HL-60 (cell line): ENCODE results near the gene ETNK2.

ENCODE experiments used
- DNase-seq, 2 experiments: peaks; one replicate each; pipeline ENCODE4 v3.0.0-alpha.2; 2010 to 2020; ENCODE audit warnings: low read depth in 1 of 2, low spot score in 1 of 2
- H3K27ac ChIP-seq: fragments of 250-450 bp; sonication (Bioruptor Pico); replicated peaks from 2 replicates; pipeline ENCODE4 v1.5.1; 2020; ENCODE audit warnings: mild to moderate bottlenecking, moderate library complexity
- H3K27me3 ChIP-seq: fragments of 250-450 bp; sonication (Bioruptor Pico); 2 replicates; pipeline ENCODE4 v1.5.1; 2021; ENCODE audit warnings: mild to moderate bottlenecking, moderate library complexity; ENCODE audit not compliant: insufficient read depth, poor library complexity, severe bottlenecking
- H3K4me3 ChIP-seq: replicated peaks from 2 replicates; pipeline ENCODE4 v1.5.1; 2011; ENCODE audit warnings: mild to moderate bottlenecking, control low read depth, low read length; ENCODE audit not compliant: insufficient read depth
- GABPA ChIP-seq: IDR thresholded peaks from 2 replicates; pipeline ENCODE4 v1.6.1; 2012; ENCODE audit warnings: low read depth
- POLR2AphosphoS5 ChIP-seq: IDR thresholded peaks from 2 replicates; pipeline ENCODE4 v1.6.1; 2012; ENCODE audit warnings: low read depth
- SPI1 ChIP-seq: IDR thresholded peaks from 2 replicates; pipeline ENCODE4 v1.6.1; 2012; ENCODE audit warnings: low read depth, mild to moderate bottlenecking, borderline replicate concordance
- TF ChIP-seq, protein P1 (sequence below): IDR thresholded peaks from 2 replicates; pipeline ENCODE4 v1.6.1; 2012; ENCODE audit warnings: low read depth; ENCODE audit not compliant: insufficient replicate concordance
- TF ChIP-seq, protein P2 (sequence below): IDR thresholded peaks from one replicate; pipeline ENCODE4 v1.5.1; 2011; ENCODE audit warnings: low read length, control low read depth, inconsistent platforms; ENCODE audit not compliant: insufficient read depth

The ETNK2 gene

DNA sequence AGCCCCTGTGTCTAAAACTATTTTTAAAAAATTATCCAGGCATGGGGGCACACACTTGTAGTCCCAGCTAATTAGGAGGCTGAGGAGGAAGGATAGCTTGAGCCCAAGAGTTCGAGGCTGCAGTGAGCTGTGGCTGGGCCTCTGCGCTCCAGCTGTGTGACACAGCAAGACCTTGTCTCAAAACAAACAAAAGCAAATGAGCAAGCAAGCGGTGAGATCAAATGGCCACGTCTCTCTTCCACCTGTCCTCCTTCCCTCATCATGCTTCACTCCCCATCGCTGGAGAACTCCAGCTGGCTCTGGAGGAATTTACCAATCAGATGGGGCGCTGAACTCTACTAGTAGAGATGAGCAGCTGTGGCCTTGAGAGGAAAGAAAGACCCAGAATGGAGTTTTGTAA lies 28.3 kb upstream of the ETNK2 start:
- DNase-seq = no peak
- no peak overlapping the region for H3K4me3 ChIP-seq
- no peak for TF ChIP-seq GABPA
- TF ChIP-seq, protein P1, sequence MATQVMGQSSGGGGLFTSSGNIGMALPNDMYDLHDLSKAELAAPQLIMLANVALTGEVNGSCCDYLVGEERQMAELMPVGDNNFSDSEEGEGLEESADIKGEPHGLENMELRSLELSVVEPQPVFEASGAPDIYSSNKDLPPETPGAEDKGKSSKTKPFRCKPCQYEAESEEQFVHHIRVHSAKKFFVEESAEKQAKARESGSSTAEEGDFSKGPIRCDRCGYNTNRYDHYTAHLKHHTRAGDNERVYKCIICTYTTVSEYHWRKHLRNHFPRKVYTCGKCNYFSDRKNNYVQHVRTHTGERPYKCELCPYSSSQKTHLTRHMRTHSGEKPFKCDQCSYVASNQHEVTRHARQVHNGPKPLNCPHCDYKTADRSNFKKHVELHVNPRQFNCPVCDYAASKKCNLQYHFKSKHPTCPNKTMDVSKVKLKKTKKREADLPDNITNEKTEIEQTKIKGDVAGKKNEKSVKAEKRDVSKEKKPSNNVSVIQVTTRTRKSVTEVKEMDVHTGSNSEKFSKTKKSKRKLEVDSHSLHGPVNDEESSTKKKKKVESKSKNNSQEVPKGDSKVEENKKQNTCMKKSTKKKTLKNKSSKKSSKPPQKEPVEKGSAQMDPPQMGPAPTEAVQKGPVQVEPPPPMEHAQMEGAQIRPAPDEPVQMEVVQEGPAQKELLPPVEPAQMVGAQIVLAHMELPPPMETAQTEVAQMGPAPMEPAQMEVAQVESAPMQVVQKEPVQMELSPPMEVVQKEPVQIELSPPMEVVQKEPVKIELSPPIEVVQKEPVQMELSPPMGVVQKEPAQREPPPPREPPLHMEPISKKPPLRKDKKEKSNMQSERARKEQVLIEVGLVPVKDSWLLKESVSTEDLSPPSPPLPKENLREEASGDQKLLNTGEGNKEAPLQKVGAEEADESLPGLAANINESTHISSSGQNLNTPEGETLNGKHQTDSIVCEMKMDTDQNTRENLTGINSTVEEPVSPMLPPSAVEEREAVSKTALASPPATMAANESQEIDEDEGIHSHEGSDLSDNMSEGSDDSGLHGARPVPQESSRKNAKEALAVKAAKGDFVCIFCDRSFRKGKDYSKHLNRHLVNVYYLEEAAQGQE = no peak
- no peak for TF ChIP-seq SPI1
- TF ChIP-seq POLR2AphosphoS5 = no peak
- TF ChIP-seq, protein P2, sequence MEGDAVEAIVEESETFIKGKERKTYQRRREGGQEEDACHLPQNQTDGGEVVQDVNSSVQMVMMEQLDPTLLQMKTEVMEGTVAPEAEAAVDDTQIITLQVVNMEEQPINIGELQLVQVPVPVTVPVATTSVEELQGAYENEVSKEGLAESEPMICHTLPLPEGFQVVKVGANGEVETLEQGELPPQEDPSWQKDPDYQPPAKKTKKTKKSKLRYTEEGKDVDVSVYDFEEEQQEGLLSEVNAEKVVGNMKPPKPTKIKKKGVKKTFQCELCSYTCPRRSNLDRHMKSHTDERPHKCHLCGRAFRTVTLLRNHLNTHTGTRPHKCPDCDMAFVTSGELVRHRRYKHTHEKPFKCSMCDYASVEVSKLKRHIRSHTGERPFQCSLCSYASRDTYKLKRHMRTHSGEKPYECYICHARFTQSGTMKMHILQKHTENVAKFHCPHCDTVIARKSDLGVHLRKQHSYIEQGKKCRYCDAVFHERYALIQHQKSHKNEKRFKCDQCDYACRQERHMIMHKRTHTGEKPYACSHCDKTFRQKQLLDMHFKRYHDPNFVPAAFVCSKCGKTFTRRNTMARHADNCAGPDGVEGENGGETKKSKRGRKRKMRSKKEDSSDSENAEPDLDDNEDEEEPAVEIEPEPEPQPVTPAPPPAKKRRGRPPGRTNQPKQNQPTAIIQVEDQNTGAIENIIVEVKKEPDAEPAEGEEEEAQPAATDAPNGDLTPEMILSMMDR = no peak
- H3K27me3 ChIP-seq = peaks cover 2% of the 10 kb centered on the region
- no peak overlapping the region for H3K27ac ChIP-seq

DNA sequence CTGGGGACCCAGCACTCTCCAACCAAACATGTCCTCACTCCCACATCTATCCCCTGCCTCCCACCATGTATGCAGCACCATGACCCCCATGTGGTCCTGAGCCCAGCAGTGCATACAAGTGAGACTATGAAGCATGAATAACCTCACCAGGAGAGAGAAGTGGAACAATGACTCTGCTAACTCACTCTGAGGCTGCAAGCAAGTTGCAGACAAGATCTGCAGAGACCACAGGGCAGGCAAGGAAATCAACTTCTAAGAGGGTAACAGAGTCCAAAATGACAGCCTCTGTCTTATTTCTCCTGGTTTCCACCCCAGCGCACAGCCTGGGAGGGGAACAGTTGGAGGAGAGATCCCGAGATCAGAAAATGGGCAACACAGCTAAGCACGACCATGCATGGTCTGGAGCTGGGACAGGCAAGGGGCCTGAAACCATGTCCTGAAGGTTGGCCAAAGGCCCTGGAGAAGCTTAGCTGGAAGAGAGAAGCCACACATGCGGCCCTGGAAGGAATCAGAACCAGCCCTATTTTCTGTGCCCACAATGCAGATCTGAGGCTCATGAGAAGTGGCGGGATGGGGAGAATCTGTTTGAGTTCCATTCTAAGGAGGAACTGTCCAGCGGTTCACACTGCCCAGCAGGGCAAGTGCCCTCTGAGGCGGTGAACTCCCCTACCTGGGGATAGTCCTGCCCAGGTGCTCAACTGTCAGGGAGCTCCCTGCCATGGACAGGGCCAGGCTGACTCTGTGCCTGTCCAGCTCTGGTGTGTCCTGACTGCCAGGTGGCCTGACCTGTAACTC lies 26.8 kb upstream of the ETNK2 start:
- TF ChIP-seq POLR2AphosphoS5 (no peak), SPI1 (no peak), GABPA (no peak)
- TF ChIP-seq, protein P2 = no peak
- TF ChIP-seq, protein P1 = no peak
- no peak for DNase-seq
- H3K4me3 ChIP-seq = no peak overlapping the region

DNA sequence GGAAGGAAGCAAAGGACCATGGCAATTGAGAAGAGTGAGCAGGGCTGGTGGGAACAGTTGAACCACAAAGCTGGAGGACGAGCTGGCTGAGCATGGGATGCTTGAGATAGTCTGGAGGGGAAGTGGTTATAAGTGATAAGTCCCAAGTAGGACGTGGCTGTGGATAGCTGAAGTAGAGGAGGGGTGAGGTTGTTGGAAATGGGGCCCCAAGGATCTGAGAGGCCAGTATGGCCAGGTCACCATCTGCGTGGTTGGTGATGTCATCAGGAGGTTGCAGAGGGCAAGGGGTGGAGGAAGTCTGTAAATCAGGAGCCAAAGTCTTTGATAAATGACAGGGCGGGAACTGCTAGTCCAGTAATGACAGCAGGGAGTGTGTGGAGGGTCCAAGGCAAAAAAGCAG lies 25.3 kb upstream of the ETNK2 start:
- H3K27ac ChIP-seq = no peak overlapping the region
- peaks cover 2% of the 10 kb centered on the region for H3K27me3 ChIP-seq
- DNase-seq = no peak
- TF ChIP-seq, protein P1 = no peak
- TF ChIP-seq, protein P2 = no peak
- TF ChIP-seq GABPA (no peak), POLR2AphosphoS5 (no peak), SPI1 (no peak)
- H3K4me3 ChIP-seq = no peak overlapping the region

More for the DNA sequence above, 26.8 kb upstream of the ETNK2 start:
- Histone ChIP-seq H3K27me3 (peaks cover 2% of the 10 kb centered on the region), H3K27ac (no peak overlapping the region)
